Ovary (tissue), 9 donors: ENCODE measurements around the gene ERV3-1. TPM values are rescaled to one million over a fixed set of nuclear protein-coding genes. Genes with fewer than 3 reads are reported as not detected.
"Not testable (repeated sequence)": the region's sequence is repeated elsewhere in the genome, so short reads cannot be mapped to it uniquely, and the experiment has no call there.

ENCODE experiments used
- DNase-seq, 5 donors: peaks; one replicate each; pipeline ENCODE4 v3.0.0-alpha.2; 2019 to 2020
- H3K27ac ChIP-seq, 2 donors: fragments of 200-600 bp; one replicate each; pipeline versions ENCODE4 v1.5.1 to v1.8.0; 2019 to 2022
- H3K27me3 ChIP-seq: fragments of 200-600 bp; one replicate; pipeline ENCODE4 v1.8.0; 2022
- H3K36me3 ChIP-seq: fragments of 200-600 bp; sonication (generic); one replicate; pipeline ENCODE4 v1.5.1; 2019
- H3K4me1 ChIP-seq: one replicate; pipeline ENCODE4 v1.8.1; 2013; ENCODE audit warnings: mild to moderate bottlenecking, moderate library complexity; ENCODE audit not compliant: insufficient read depth
- H3K4me3 ChIP-seq: fragments of 200-600 bp; sonication (generic); one replicate; pipeline ENCODE4 v1.5.1; 2017
- H3K9me3 ChIP-seq, 2 donors: fragments of 200-600 bp in 1 of 2; sonication (generic) in 1 of 2; one replicate each; pipeline versions ENCODE4 v1.5.1 to v1.8.1; 2013 to 2019; ENCODE audit warnings: mild to moderate bottlenecking in 1 of 2, moderate library complexity in 1 of 2
- CTCF ChIP-seq, 3 donors: fragments of 450-650 bp in 2 of 3; fragments of 200-600 bp in 1 of 3; IDR thresholded peaks; one replicate each; pipeline versions ENCODE4 v1.5.1 to v1.8.0; 2016 to 2022; ENCODE audit warnings: antibody characterized with exemption in 3 of 3, mild to moderate bottlenecking in 1 of 3
- EP300 ChIP-seq: sonication (generic); formaldehyde crosslinking; IDR thresholded peaks from one replicate; pipeline ENCODE4 v1.6.1; 2017; ENCODE audit warnings: antibody characterized with exemption
- POLR2A ChIP-seq: fragments of 450-650 bp; IDR thresholded peaks from one replicate; pipeline ENCODE4 v1.6.1; 2017; ENCODE audit warnings: antibody characterized with exemption, mild to moderate bottlenecking, moderate library complexity
- WGBS, 3 donors: extraction: QIAGEN DNeasy Blood & Tissue Kit in 1 of 3; methylation state at CpG; one replicate each; pipeline versions ENCODE4 v1.1.5 to v1.1.7; 2013 to 2017; 5-methylcytosine and 5-hydroxymethylcytosine counted together
- intact Hi-C, 4 donors: fragments of 100-400 bp; cut with DNase I; formaldehyde crosslinking; loops; one replicate each; pipeline versions ENCODE4 v1.11.0 to v1.15.1; 2022 to 2023
- polyA plus RNA-seq, 2 donors: library from polyadenylated mRNA; stranded (reverse); fragments of 200-250 nt in 1 of 2; fragments of 350-450 nt in 1 of 2; fragmentation: Illumina TruSeq in 1 of 2; extraction: RNeasy Lipid Tissue Mini Kit (QIAGEN cat#74804) in 1 of 2; gene quantifications; one replicate each; pipeline ENCODE4 v1.2.3, GENCODE V29; 2013 to 2014
- small RNA-seq: library from RNA; depleted of rRNA; stranded (forward); fragments of <200 nt; gene quantifications from one replicate; pipeline ENCODE3, GENCODE V24; 2016
- total RNA-seq, 7 donors: library from RNA; depleted of rRNA in 2 of 7; stranded (reverse); fragments of >200 nt in 2 of 7; fragmentation: NEBNext Ultra II Directional in 3 of 7; extraction: Animal tissue kit (Norgen Biotek cat#: 25700) in 3 of 7; gene quantifications; one replicate each; pipeline versions ENCODE4 v1.1.0 to v1.2.4, GENCODE V29; 2016 to 2023
- donor health status: DM: no; HTN: no; CAD: no; lungs with moderate emphysema.
- donor health status: DM: no; HTN: no; CAD: no.
- donor health status: Bipolar disorder and iron deficiency.
- donor health status: DM: yes; HTN: yes; CAD: no.
- donor health status: DM: no; HTN: no; CAD: no.
- donor health status: DM: yes; HTN: yes; CAD: no.

ERV3-1 gene
- total and polyA plus RNA-seq, 9 donors: 3.1 to 17.9 (median 11.4) TPM

- TF ChIP-seq POLR2A (no peak), EP300 (no peak)
- Histone ChIP-seq H3K4me1 (peaks cover 7% of the 10 kb centered on the region), H3K27me3 (no peaks in the 10 kb centered on the region), H3K4me3 (no peak overlapping the region), H3K36me3 (no peaks in the 10 kb centered on the region), H3K9me3 (no peaks in the 10 kb centered on the region), H3K27ac (no peak overlapping the region)
- 0 to 1% (median 1%) methylated on average over 45 to 59 of the region's 59 CpGs for WGBS, 3 donors
- intact Hi-C loops: no loop called here
- DNase-seq: peak in 1 of 5 donors; percentile 27
Observed at GRCh38 chr7:64947252-64948000, 59.1 kb downstream of the ERV3-1 start.

GRCh38 chr7:64946772-64947171 is 59.7 kb downstream of the ERV3-1 start:
- Histone ChIP-seq H3K4me1 (peaks cover 7% of the 10 kb centered on the region), H3K9me3 (no peaks in the 10 kb centered on the region), H3K27ac (no peak overlapping the region), H3K4me3 (no peak overlapping the region), H3K27me3 (no peaks in the 10 kb centered on the region), H3K36me3 (no peaks in the 10 kb centered on the region)
- no peak for DNase-seq
- intact Hi-C loops: no loop called here
- 19 to 30% (median 24%) methylated on average over 5 of the region's 5 CpGs for WGBS, 3 donors
- TF ChIP-seq CTCF (IDR thresholded peaks at IDR 0.05) (no peak), EP300 (no peak), POLR2A (no peak)

GRCh38 chr7:64945503-64946175 is 60.8 kb downstream of the ERV3-1 start:
- Histone ChIP-seq H3K4me1 (peaks cover 7% of the 10 kb centered on the region), H3K27me3 (no peaks in the 10 kb centered on the region), H3K9me3 (no peaks in the 10 kb centered on the region), H3K4me3 (no peak overlapping the region), H3K27ac (no peak overlapping the region), H3K36me3 (no peaks in the 10 kb centered on the region)
- no peak for DNase-seq
- WGBS, 3 donors: 18 to 46% (median 44%) methylated on average over 2 of the region's 2 CpGs
- TF ChIP-seq POLR2A (no peak), CTCF (IDR thresholded peaks at IDR 0.05) (no peak), EP300 (no peak)
- intact Hi-C loops: no loop called here

- H3K36me3 ChIP-seq, H3K4me3 ChIP-seq, DNase-seq, H3K9me3 ChIP-seq, intact Hi-C loops, H3K4me1 ChIP-seq, H3K27ac ChIP-seq, H3K27me3 ChIP-seq: not testable (repeated sequence)
- 81 to 88% (median 87%) methylated on average over 5 of the region's 5 CpGs for WGBS, 3 donors
Observed at GRCh38 chr7:64944667-64945502, 61.6 kb downstream of the ERV3-1 start.

Small RNAs within 50 kb of the gene (small RNA-seq; reads per million reads assigned to genes)
- not detected for gene RNU6-1229P

Other genes with a start within 250 kb of the ERV3-1 start
- gene ZNF138, start 212.3 kb downstream of the ERV3-1 start, total RNA-seq: 10 to 100 TPM in 4 of 7 donors, 1 to 10 TPM in 3; 6.4 to 14.1 (median 10.7) TPM
- gene ZNF138, start 212.3 kb downstream of the ERV3-1 start, polyA plus RNA-seq: 1 to 10 TPM; 5.3 to 9.3 TPM
- gene ZNF273, start 103.4 kb downstream of the ERV3-1 start, total RNA-seq: 10 to 100 TPM in 1 of 7 donors, 1 to 10 TPM in 6; 4.4 to 13.0 (median 7.3) TPM
- 1 to 10 TPM; 4.8 to 5.2 TPM for gene ZNF273, start 103.4 kb downstream of the ERV3-1 start, polyA plus RNA-seq
- 10 to 100 TPM in 5 of 7 donors, 1 to 10 TPM in 2; 8.6 to 16.7 (median 11.4) TPM for gene ZNF117, start 15.7 kb downstream of the ERV3-1 start, total RNA-seq
- gene ZNF117, start 15.7 kb downstream of the ERV3-1 start, polyA plus RNA-seq: 10 to 100 TPM in 1 of 2 donors, 1 to 10 TPM in 1; 2.9 to 18.4 TPM